K562 (cell line): Measurements from ENCODE around the gene GRIN2A. TPM values are rescaled to one million over a fixed set of nuclear protein-coding genes. Genes with fewer than 3 reads are reported as not detected.

Experiments
- CEBPG ChIP-seq, 3 experiments: fragments of 200-800 bp in 1 of 3; sonication (Bioruptor generic) in 1 of 3; sonication (generic) in 1 of 3; formaldehyde crosslinking in 1 of 3; IDR thresholded peaks in 2 of 3; conservative IDR thresholded peaks in 1 of 3; 2 replicates each; pipeline versions ENCODE4 v1.6.1 to v1.8.0; 2016 to 2022; ENCODE audit warnings: missing compliant biosample characterization in 2 of 3, missing genetic modification characterization in 2 of 3, mild to moderate bottlenecking in 1 of 3, missing genetic modification reagents in 1 of 3
- NR1H2 ChIP-seq: sonication (generic); formaldehyde crosslinking; IDR thresholded peaks from 2 replicates; pipeline ENCODE4 v1.4.0; 2020; ENCODE audit warnings: mild to moderate bottlenecking, missing genetic modification reagents
- RAD51 ChIP-seq: fragments of 450-650 bp; IDR thresholded peaks from 2 replicates; pipeline ENCODE4 v1.7.1; 2016; ENCODE audit warnings: low read depth, mild to moderate bottlenecking, borderline replicate concordance
- RNF2 ChIP-seq: sonication (generic); IDR thresholded peaks from 2 replicates; pipeline ENCODE4 v1.6.1; 2016
- SIN3A ChIP-seq, 2 experiments: fragments of 150-350 bp in 1 of 2; IDR thresholded peaks; 2 replicates each; pipeline ENCODE4 v1.6.1; 2011 to 2016; ENCODE audit warnings: borderline replicate concordance in 2 of 2, low read depth in 2 of 2, low read length in 2 of 2, mild to moderate bottlenecking in 2 of 2, moderate library complexity in 2 of 2; ENCODE audit not compliant: control insufficient read depth in 1 of 2
- ZBTB17 ChIP-seq: fragments of 450-650 bp; formaldehyde crosslinking; IDR thresholded peaks from 2 replicates; pipeline ENCODE4 v1.4.0; 2020; ENCODE audit warnings: mild to moderate bottlenecking
- ZNF24 ChIP-seq: fragments of 450-650 bp; IDR thresholded peaks from 2 replicates; pipeline ENCODE4 v1.6.1; 2016
- polyA plus RNA-seq, 8 experiments: library from polyadenylated mRNA; depleted of rRNA in 4 of 8; stranded (reverse) in 5 of 8; unstranded in 3 of 8; fragments of >200 nt; fragmentation: Nextera tagmentation in 2 of 8; fragmentation: Illumina TruSeq in 1 of 8; extraction: Ambion mirVana in 2 of 8; extraction: Trizol in 1 of 8; gene quantifications; 2 replicates each; pipeline versions ENCODE4 v1.2.1 to v1.2.3, GENCODE V29; 2011 to 2014; ENCODE audit warnings: inconsistent platforms in 1 of 8, missing spikeins in 1 of 8
- total RNA-seq, 7 experiments: library from RNA; depleted of rRNA in 6 of 7; stranded (reverse); fragments of >200 nt in 6 of 7; fragmentation: Illumina TruSeq in 2 of 7; extraction: Trizol in 2 of 7; gene quantifications; 2 replicates each; pipeline versions ENCODE4 v1.2.1 to v1.2.3, GENCODE V29; 2011 to 2021; ENCODE audit warnings: low replicate concordance in 1 of 7
- TF ChIP-seq, protein P1 (sequence below), 2 experiments: IDR thresholded peaks; 2 replicates each; pipeline ENCODE4 v1.6.1; 2012; ENCODE audit warnings: improper control_type of control experiment in 2 of 2, low read depth in 2 of 2, low read length in 2 of 2, borderline replicate concordance in 1 of 2

Gene GRIN2A
- total and polyA plus RNA-seq, 9 of the 15 experiments (the other 6 are each of a cell fraction or from before 2014, with no cell fraction given): not detected

GRCh38 chr16:9821331-9821730 is 360.9 kb downstream of the GRIN2A start (continued):
- TF ChIP-seq SIN3A (IDR thresholded peaks at IDR 0.05; ENCODE audit: borderline replicate concordance in 2 of 2, control insufficient read depth in 1 of 2, low read depth in 2 of 2, low read length in 2 of 2) (no peak), CEBPG (CRISPR knock-in tag; IDR thresholded peaks at IDR 0.05) (no peak), CEBPG (tag; conservative IDR thresholded peaks at IDR 0.05 in 1 of 2, IDR thresholded peaks at IDR 0.05 in 1 of 2) (no peak), RNF2 (no peak), ZBTB17 (CRISPR knock-in tag) (no peak), RAD51 (no peak), ZNF24 (no peak), NR1H2 (CRISPR knock-in tag) (no peak)
- TF ChIP-seq, protein P1, sequence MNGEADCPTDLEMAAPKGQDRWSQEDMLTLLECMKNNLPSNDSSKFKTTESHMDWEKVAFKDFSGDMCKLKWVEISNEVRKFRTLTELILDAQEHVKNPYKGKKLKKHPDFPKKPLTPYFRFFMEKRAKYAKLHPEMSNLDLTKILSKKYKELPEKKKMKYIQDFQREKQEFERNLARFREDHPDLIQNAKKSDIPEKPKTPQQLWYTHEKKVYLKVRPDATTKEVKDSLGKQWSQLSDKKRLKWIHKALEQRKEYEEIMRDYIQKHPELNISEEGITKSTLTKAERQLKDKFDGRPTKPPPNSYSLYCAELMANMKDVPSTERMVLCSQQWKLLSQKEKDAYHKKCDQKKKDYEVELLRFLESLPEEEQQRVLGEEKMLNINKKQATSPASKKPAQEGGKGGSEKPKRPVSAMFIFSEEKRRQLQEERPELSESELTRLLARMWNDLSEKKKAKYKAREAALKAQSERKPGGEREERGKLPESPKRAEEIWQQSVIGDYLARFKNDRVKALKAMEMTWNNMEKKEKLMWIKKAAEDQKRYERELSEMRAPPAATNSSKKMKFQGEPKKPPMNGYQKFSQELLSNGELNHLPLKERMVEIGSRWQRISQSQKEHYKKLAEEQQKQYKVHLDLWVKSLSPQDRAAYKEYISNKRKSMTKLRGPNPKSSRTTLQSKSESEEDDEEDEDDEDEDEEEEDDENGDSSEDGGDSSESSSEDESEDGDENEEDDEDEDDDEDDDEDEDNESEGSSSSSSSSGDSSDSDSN (IDR thresholded peaks at IDR 0.05; ENCODE audit: borderline replicate concordance in 1 of 2, low read depth in 2 of 2, low read length in 2 of 2): no peak
